Fibroblast of mammary gland (primary cell): ENCODE measurements around the gene RASGRP2.

Source experiments
- DNase-seq: peaks from one replicate; pipeline ENCODE4 v3.0.0-alpha.2; 2010; ENCODE audit warnings: low read depth
- H3K4me3 ChIP-seq: 2 replicates; pipeline ENCODE4 v1.5.1; 2011; ENCODE audit warnings: low read depth, mild to moderate bottlenecking, low read length, moderate library complexity; ENCODE audit not compliant: control insufficient read depth
- TF ChIP-seq, protein P1 (sequence below): conservative IDR thresholded peaks from 2 replicates; pipeline ENCODE4 v1.5.1; 2011; ENCODE audit warnings: low read depth, low read length, inconsistent platforms; ENCODE audit not compliant: control insufficient read depth, insufficient read depth

Gene RASGRP2

DNA sequence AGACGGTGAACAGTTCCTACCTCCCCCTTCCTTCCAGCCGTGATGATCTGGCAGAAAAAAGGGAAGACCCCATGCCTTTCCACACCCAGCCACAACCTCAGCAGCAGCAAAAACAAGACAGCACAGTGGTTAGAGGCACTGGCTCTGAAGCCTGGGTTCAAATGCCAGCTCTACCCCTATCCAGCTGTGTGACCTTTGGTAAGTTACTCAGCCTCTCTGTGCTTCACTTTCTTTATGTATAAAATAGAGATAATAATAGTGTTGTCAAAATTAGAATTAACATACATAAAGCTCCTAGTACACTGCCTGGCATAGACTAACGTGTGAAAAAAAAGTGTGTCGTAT is 25.2 kb downstream of the RASGRP2 start:
- TF ChIP-seq, protein P1, sequence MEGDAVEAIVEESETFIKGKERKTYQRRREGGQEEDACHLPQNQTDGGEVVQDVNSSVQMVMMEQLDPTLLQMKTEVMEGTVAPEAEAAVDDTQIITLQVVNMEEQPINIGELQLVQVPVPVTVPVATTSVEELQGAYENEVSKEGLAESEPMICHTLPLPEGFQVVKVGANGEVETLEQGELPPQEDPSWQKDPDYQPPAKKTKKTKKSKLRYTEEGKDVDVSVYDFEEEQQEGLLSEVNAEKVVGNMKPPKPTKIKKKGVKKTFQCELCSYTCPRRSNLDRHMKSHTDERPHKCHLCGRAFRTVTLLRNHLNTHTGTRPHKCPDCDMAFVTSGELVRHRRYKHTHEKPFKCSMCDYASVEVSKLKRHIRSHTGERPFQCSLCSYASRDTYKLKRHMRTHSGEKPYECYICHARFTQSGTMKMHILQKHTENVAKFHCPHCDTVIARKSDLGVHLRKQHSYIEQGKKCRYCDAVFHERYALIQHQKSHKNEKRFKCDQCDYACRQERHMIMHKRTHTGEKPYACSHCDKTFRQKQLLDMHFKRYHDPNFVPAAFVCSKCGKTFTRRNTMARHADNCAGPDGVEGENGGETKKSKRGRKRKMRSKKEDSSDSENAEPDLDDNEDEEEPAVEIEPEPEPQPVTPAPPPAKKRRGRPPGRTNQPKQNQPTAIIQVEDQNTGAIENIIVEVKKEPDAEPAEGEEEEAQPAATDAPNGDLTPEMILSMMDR = no peak
- no peak overlapping the region for H3K4me3 ChIP-seq
- DNase-seq = no peak

DNA sequence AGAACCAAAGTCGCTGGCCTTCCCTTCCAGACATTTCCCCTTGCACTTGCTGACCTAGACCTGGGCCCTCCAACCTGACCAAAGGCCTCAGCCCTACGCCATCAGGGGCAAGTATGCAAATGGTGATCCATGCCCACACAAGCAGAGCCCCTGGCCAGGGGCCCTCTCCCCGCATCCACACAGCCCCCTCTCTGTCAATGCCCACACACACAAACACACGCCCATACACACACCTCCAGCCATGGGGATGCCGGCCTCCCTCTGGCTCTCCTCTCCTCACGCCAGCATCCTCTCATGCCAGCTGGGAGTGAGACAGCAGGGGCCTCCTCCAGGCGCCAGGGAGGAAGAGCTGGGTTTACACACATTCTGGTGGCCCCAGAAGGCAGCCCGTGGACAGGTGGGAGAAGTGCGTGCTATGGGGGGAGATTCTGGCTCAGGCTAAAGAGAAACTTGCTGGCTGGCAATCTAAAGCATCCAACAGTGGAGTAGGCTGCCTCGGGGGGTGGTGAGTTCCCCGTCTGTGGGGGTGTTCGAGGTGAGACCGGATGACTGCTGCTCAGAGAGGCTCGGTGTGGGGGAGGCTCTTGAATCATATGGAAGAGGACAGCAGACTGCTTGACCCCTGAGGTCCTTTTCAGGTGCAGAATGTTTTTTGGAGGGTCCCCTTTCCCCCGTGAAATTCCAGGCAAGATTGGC is 25.7 kb downstream of the RASGRP2 start:
- DNase-seq = no peak
- H3K4me3 ChIP-seq = no peak overlapping the region
- TF ChIP-seq, protein P1 = no peak

DNA sequence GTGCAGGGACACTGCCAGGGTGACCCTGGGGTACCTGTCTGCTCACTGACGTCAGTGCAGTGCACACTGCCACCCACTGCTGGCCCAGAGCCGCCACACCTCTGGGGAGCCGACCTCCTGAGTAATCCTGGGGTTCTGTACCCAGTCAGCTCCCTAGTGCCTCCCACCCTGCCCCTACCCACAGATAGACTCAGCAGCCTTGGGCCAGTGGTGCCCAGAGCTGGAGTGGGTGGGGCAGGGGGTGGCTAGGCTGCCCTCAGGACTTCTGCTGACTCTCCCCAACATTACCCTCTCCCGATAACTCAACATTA is 26.7 kb downstream of the RASGRP2 start:
- no peak overlapping the region for H3K4me3 ChIP-seq
- TF ChIP-seq, protein P1 = no peak
- DNase-seq = no peak

DNA sequence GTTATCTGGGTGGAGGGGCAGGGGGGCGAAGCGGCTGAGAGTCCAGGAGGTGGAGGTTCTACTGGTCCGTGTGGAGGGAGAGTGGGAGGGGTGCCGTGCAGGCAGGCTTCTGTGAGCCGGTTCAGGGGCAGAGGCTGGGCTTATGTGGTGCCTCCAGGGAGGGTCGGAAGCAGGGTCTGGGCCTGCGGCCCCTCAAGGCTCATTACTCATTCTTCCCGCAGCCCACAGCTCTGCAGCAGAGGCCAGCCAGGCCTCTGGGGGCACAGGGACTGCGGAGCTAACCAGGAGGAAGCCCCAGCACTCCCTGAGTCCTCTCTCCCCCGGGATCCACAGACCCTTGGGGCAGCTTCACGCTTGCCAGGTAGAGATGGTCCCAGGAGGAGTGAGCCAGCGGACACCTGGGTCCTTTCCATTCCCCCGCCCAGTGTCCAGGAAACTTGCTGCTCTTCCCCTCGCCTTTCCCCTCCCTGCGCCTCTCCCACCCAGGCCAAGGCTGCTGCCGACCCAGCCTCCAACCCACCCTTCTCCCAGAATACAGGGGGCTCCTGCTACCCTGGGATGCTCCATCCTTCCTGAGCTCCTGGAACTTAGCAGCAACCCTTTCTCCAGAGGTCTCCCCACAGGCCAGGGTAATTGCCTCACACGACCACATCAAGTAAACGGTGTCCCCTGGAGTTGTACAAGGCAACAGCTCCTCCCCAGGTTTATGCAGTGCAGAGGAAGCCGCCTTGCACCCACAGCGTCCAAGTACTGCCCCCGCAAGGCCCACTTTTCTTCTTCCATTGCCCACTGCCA is 27.3 kb downstream of the RASGRP2 start:
- no peak overlapping the region for H3K4me3 ChIP-seq
- TF ChIP-seq, protein P1 = no peak
- DNase-seq = no peak

DNA sequence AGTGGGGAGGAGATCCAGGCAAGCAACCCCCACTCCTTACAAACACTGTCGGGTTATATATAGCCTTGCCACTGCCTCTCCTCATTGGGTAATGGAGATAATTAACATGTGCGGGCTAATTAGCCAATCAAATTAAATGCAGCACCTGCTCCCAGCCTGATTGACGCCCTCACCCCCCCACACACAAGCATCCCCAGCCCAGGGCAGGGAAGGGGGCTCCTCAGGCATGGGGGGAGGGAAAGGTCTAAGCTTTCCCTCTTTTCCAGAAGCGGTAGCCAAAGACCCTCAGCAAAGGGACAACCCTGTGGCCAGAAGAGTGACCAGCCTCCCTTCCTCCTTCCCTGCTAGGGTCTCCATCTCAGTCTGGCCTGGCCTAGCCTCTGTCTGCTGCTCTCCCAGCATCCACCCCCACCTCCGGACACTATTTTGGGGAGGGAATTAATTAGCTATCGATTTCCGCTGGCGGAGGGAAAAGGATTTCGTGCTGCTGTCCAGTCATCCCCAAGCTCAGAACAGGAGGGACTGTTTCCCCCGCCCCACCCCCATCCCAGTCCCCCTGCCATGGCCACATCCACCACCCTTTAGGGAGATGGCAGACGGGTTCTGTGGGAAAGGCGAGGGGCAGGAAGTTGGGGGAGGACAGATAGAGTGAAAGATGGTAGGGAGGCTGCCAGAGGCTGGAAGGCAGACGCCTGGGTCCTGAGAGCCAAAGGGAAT is 28.0 kb downstream of the RASGRP2 start:
- TF ChIP-seq, protein P1 = no peak
- H3K4me3 ChIP-seq = no peak overlapping the region
- no peak for DNase-seq

DNA sequence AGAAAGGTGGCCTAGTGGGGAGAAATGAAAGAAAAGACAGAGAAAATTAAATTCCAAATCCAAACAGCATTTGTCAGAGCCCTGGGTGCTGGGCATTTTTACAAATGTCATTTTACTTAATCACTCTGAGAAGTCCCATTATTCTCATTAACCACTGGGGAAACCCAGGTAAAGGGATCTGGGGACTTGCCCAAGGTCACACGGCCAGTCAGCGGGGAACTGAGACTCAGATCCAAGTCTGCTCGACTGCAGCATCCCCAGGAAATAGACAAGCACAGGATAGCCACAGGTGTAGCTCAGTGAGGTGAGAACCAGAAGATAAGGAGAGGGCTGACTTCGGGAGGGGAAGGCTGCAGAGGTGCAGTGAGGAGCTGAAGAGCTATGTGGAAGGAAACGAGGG is 28.8 kb downstream of the RASGRP2 start:
- DNase-seq = no peak
- TF ChIP-seq, protein P1 = no peak
- no peak overlapping the region for H3K4me3 ChIP-seq
